HK-2 (cell line): Measurements from ENCODE around the gene MIAT.
A peak's percentile ranks its signal among the peaks of the same experiment; 100 is the strongest.
"Not testable (repeated sequence)": the region's sequence is repeated elsewhere in the genome, so short reads cannot be mapped to it uniquely, and the experiment has no call there.

Experiments
- DNase-seq: peaks from one replicate; pipeline ENCODE4 v3.0.0-alpha.2; 2018; ENCODE audit not compliant: unreplicated experiment

MIAT gene

DNA sequence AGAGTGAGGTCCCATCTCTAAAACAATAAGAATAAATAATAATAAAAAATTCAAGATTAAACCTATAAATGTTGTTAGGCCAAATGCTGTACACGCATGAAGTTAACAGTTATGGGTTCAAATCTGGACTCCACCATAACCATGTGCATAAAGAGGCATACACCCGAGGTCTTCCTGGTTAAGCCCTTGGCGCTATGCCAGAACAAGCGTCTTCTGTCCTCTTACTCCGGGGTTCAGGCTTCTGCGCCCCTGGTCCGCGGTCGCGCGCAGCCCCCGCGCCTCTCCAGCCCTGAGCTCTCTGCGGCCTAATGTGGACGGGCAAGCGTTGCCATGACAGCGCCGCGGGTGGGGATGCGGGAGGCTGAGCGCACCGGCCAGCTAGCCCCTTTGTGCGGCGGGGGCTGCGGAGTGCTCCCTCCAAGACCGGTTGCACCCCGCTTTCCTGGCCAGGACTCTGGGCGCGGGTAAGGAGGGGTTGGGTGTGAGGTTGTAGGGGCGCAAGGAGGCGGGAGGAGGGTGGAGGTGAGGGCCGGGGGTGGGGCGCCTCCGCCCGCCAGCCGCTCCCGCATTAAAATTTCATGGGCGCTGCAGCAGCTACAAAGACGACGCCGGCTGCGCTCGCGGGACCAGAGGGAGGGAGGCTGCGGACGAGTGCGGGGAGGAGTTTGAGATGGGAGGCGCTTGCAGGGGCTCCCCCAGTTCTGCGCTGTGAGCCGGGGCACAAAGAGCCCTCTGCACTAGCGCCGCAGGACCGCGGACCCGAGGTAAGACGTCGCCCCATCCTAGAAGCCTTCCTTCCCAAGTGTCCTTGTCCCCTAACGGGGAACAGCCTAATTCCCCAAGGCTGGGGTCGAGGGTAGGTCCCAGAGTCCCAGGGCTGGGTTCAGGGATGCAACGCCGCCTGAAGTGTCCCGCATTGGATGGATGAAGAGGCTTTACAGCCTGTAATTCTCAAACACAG lies at the start of gene MIAT:
TSS of gene MIAT (plus strand) at position 698 of the 961 bp plus-strand sequence.
- DNase-seq, result no peak

DNA sequence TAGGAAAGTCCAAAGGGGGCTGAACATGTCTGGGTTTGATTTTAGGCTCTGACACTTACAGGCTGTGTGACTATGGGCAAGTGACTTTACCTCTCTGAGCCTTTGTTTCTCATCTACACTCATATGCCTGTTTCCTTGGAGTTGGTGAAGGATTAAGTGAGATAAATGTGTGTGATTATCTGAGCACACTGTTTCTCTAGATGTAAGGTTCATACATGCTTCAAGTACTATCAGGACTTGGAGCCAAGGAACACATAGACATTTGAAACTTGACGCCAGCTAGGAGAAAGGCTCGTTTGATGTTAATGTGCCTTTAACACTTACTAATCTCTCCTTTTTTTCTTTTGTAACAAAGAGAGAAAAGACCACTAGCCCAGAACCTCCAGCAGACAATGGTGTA lies 49.3 kb upstream of the MIAT start:
- no peak for DNase-seq

GRCh38 chr22:26609287-26609686 lies 48.1 kb upstream of the MIAT start:
- DNase-seq, result no peak

DNA sequence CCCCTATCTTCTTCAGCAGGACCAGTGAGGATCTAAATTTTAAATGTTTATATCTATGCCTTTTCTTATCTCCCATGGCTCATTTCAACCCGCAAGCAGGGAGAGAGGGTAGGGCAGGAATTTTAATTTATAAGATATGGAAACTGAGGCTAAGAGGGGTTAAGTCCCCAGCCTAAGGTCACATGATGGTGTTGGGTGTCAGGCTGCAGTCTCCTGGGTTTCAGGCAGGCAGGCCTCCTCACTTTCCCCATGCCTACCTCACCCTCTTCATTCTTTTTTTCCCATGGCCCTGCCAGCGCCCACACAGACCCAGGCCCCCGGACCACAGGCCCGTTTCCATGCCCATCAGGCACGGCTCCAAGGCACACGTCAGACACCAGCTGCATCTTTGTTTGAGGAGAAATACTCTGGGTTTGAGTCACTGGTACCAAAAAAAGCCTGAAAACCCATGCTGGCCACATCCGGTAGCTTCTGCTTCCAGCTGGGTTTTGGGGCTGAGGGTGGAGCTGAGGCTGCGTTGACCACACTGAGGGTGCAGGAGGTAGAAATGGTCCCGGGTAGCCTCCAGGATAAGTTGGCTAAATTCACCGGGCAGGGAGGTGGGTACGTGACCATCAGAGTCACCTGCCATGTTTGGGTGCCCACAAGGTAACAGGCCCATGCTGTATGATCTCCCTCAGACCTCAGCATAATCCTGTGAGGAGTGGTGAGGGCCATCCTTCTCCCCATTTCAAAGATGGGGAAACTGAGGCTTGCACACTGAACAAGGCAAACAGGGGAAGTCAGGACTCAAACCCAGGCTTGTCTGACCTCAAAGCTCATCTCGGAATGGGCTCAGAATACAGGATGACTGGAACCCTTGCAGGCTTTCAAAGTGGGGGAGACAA lies 47.1 kb upstream of the MIAT start:
- DNase-seq, result peak; percentile 49

- DNase-seq, result no peak
Measured at GRCh38 chr22:26610996-26611395, 46.4 kb upstream of the MIAT start.

GRCh38 chr22:26612652-26613051 lies 44.7 kb upstream of the MIAT start:
- DNase-seq, result no peak

DNA sequence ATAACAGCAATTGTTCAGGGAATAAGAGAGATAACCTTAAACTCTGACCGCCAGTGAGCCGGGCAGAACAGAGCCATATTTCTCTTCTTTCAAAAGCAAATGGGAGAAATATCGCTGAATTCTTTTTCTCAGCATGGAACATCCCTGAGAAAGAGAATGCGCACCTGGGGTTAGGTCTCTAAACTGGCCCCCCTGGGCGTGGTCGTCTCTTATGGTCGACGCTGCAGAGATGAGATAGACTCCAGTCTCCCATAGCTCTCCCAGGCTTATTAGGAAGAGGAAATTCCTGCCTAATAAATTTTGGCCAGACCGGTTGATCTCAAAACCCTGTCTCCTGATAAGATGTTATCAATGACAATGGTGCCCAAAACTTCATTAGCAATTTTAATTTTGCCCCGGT lies 43.6 kb upstream of the MIAT start:
- DNase-seq, result not testable (repeated sequence)

DNA sequence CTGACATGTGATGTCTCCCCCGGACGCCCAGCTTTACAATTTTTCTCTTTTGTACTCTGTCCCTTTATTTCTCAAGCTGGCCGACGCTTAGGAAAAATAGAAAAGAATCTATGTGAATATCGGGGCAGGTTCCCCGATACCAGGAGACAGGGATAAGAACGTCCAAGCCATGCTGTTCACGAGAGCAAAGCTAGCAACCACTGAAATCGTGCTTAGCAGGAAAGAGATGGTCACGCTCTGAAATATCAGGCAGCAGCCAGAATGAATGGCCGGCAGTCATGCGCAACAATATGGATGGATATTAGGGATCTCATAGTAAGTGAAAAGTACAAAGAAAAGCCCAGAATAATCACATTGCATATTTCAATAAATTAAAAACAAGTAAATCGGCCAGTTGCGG lies 43.1 kb upstream of the MIAT start:
- DNase-seq, result no peak

GRCh38 chr22:26615149-26615548 lies 42.2 kb upstream of the MIAT start:
- DNase-seq, result no peak

- no peak for DNase-seq
Measured at GRCh38 chr22:26615830-26616435, 41.5 kb upstream of the MIAT start.

DNA sequence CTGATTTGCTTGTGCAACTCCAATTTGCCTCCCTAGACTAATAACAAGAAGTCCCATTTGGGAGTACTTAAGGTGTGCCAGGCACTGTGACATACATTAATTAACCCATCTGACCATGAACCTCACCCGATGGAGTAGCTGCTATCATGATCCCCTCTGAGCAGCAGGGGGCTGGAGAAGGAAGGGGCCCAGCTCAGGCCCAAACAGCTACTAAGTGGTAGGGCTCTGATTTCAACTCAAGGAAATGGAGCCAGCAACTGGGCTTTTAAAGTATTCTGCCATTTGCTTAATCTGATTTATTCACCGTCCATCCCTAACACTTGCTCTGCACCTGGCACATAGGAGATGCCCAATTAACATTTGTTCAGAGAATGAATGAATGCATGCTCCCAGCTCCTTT lies 40.7 kb upstream of the MIAT start:
- DNase-seq, result no peak

DNA sequence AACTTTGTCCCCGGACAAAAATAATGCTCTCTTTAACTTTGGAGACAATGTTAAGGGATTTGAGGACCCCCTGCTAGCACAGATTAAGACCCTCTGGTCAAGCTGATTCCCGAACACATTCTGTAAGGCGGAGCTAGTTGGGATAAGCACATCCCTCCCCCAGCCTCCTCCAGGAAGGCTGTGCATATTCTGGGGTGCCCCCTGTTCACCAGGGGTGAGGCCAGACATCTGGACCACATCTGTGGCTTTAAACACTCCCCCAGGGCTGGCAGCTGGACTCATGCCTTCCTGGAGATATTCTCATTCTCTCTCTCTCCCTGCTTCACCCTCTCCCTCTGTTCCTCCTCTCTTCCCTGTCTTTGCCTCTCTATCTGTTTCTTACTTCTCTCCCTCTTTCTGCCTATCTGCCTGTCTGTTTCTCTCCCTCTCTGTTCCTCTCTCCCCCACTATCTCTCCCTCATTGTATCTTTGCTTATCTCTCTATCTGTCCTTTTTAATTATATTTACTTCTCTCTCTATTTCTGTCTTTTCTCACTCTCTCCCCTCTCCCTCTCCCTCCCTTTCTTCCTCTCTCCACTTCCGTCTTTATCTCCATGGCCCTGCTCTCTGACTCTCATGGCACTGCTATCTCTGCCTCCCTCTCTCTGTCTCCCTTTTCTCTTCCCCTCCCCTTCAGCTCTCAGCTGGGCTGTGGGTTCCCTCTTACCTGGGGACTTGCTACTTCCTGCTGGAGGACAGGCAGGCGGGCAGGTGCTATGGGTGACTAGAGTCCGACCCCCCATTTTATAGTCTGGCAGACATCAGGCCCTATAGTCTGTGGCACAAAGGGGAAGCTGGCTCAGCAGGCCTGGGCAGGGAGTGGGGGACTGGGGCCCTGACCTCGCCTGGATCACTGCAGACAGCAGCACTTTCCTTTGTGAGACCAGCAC lies 39.9 kb upstream of the MIAT start, which contains the start of gene CRYBB1:
TSS of gene CRYBB1 (minus strand) at position 757 of the 929 bp plus-strand sequence. CDS start 1,708 bp downstream, outside the sequence.
- no peak for DNase-seq

GRCh38 chr22:26618455-26618854 lies 38.9 kb upstream of the MIAT start:
- DNase-seq, result no peak

GRCh38 chr22:26619510-26619909 lies 37.9 kb upstream of the MIAT start:
- DNase-seq, result no peak

GRCh38 chr22:26620197-26620596 lies 37.2 kb upstream of the MIAT start:
- DNase-seq, result no peak

DNA sequence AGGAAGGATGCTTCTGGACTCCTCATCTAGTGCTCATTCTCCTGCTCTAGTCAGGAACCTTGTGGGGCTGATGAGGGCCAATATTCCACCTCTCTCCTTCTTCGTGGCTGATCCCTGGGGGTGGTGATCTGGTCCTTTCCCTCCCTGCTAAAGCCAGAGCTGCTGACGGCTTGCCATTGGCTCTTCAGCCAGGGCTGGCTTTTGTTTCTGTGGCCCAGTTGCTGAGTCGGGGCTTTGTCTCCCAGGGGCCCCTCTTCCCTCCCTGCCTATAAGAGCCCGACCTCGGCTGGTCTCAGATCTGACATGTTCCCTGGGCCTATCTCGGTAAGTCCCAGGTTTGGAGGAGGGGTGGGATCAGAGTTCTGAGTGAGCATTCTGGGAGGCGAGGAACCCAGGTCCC lies 35.7 kb upstream of the MIAT start, which contains the start of gene CRYBA4:
TSS of gene CRYBA4 (plus strand) at position 301 of the 400 bp plus-strand sequence. CDS start 634 bp downstream, outside the sequence.
- DNase-seq, result no peak

DNA sequence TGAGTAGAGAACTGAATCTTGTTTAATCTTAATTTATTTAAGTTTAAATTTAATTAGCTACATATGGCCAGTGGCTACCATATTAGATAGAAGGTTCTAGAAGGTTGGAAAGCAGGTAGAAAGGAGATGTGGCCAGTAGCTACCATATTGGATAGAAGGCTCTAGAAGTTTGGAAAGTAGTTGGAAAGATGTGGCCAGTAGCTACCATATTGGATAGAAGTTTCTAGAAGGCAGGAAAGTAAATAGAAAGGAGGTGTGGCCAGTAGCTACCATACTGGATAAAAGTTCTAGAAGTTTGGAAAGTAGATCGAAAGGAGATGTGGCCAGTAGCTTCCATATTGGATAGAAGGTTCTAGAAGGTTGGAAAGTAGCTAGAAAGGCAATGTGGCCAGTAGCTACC lies 33.4 kb upstream of the MIAT start:
- DNase-seq, result no peak

DNA sequence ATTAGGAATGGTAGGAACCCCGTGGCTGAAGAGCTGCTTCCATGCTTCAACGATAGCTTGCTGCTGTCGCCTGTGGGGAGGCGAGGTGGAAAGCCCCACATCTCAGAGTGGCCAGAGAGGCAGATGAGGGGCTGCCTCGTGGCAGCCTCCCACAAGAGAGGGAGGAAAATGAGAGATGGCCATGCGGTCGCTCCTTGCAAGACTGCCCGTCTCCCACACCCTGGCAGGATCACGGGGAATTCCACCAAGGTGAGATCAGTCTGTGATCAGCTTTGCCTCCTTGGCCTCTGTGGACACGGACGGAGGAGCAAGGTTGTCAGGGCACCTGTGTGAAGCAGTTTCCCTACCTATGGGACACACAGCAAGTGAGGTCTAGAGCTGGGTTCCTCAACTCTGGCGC lies 32.6 kb upstream of the MIAT start:
- no peak for DNase-seq

- DNase-seq, result no peak
Measured at GRCh38 chr22:26629988-26630761, 27.2 kb upstream of the MIAT start.

DNA sequence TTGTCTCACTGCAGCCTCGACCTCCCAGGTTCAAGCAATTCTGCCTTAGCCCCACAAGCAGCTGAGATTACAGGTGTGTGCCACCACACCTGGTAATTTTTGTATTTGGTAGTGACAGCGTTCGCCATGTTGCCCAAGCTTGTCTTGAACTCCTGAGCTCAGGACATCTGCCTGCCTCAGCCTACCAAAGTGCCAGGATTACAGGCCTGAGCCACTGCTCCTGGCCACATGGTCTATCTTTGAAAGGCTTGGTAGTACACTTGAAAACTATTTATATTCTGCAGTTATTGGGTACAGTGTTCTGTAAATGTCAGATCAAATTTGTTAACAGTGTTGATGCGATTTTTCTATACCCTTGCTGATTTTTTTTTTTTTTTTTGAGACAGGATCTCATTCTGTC lies 26.1 kb upstream of the MIAT start:
- no peak for DNase-seq
